Stimulated activated CD4-positive, alpha-beta T cell treated with anti-CD3 and anti-CD28 coated beads, Interleukin-2, amount 100 ng/mL, for 48 hours (primary cell): ENCODE measurements around the gene DUOXA1.
"Not testable (repeated sequence)": the region's sequence is repeated elsewhere in the genome, so short reads cannot be mapped to it uniquely, and the experiment has no call there.

Source experiments
- DNase-seq, 2 donors: peaks; one replicate each; pipeline ENCODE4 v3.0.0-alpha.2; 2020

The DUOXA1 gene

DNA sequence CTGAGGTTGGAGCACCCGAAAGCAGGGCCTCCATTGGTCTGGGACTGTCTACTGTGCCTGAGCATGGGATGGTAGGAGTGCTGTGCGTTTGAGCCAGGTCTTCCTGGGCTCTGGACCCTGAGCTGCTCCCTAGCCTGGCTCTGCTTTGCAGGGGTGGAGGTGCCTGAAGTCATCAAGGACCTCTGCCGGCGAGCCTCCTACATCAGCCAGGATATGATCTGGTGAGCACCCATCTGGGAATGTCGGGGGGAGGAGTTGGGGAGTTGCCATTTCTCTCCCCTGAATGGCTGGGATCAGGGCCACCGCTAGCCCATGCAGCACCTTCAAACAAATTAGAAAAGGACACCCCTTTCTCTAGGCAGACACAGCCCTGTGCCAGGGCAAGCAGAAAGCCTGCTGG is 20.8 kb upstream of the DUOXA1 start:
- no peak for DNase-seq

DNA sequence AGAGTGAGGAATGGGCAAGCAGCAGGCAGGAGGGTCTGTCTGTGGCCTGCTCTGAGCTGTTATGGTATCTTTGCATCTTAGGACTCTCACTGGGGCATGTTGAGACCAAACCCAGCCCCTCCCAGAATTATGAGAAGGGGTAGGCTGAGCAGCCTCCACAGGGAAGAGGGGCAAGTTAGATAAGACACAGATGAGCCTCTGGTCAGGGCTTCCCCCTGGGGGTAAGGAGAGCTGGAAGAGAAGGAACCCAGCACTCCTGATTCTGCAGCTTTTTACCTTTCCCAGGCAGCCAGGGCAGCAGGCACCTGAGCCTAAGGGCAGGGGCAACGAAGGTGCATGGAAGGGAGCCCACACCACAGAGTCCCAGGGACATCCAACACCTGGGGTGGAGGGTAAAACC is 19.4 kb upstream of the DUOXA1 start:
- DNase-seq = no peak

DNA sequence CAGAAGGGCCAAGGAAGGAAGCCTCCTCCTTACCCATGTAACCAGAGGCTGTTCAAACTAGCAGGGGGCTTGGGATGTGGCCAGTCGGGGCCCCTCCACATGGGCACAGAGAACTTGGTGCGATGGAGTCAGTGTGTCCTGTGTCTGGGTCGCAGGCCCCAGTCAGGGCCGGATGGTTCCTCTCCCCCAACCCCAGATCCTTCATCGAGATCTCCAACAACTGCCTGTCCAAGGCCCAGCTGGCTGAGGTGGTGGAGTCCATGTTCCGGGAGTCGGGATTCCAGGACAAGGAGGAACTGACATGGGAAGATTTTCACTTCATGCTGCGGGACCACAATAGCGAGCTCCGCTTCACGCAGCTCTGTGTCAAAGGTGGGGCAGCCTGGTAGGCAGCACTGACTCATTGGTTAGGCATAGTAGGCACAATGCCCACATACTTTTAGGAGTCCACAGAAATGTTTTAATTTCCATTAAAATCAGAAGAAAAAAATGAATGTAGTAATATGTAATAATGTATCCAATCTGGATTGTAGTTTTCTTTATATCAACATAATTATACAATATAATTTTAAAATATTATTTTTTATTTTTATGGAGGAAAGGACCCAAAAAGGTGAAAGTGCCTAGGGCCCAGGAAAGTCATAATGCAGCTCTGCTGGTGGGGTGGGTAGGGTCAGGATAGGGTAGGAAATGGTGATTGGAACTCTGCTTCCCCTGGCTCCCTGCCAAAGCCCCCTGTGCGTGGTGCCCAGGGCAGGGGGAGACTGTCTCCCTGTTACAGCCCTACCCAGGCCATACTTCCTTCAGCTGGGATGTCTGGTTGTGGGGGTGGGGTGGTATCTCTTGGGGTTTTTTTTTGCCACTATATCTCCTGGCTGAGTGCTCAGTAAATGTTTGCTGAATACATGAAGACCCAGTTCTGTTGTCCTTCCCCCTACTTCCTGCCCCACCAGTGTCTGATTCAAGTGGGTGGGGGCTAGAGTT is 18.7 kb upstream of the DUOXA1 start:
- DNase-seq = no peak

DNA sequence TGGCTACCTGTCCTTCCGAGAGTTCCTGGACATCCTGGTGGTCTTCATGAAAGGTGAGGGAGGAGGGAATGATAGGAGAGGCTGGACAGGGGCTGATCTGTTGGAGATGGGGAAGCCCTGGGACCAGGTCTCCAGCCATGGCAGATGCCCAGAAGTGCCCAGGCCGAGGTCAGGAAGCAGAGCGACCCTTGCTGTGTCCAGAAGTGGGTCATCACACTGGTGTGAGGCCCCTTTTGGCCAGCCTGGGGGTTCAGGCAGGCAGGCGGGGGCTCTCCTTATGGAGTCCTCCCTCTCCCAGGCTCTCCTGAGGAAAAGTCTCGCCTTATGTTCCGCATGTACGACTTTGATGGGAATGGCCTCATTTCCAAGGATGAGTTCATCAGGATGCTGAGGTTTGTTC is 17.9 kb upstream of the DUOXA1 start:
- no peak for DNase-seq

GRCh38 chr15:45146405-45146804 is 16.7 kb upstream of the DUOXA1 start:
- no peak for DNase-seq

DNA sequence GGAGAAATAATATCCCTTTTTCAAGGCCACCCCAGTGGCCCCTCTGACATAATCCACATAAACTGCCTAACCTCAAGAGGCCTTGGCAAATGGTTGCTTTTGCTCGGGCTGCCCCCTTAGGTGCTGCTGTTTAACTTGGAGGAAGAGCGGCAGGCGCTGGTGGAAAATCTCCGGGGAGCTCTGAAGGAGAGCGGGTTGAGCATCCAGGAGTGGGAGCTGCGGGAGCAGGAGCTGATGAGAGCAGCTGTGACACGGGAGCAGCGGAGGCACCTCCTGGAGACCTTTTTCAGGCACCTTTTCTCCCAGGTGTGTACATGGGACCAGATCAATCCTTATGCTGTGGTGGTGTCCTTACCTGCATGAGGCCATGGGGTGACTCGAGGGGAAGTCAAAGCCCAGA is 15.1 kb upstream of the DUOXA1 start:
- no peak for DNase-seq

GRCh38 chr15:45143946-45144345 is 14.3 kb upstream of the DUOXA1 start:
- DNase-seq = no peak

- no peak for DNase-seq
Measured at GRCh38 chr15:45143056-45143455, 13.4 kb upstream of the DUOXA1 start.

GRCh38 chr15:45141386-45141785 is 11.7 kb upstream of the DUOXA1 start:
- no peak for DNase-seq

DNA sequence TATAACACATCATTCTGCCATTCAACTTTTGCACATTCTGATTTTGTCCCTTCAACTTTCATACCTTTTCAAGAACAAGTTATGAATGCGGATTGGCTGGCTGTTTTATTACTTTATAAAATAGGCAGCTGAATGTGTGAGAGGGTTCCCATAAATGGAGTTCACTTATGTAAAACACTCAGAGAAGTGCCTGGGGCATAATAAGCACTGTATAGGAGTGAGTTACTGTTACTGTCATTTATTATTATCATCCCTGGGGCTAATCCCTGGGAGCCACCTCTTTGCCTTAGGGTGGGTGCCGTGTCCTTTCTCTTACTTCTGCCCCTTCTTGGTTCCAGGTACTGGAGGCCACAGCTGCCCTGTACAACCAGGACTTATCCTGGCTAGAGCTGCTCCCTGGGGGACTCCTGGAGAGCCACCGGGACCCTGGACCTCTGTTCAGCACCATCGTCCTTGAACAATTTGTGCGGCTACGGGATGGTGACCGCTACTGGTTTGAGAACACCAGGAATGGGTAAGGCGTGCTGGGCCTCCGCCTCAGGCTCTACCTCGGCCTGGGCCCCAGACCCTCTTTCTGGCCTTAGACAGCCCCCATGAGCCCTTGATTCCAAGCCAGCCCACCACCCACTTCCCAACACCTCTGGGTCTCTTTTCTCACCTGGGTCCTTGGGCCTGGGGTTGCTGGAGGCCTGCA is 11.0 kb upstream of the DUOXA1 start:
- DNase-seq = no peak

DNA sequence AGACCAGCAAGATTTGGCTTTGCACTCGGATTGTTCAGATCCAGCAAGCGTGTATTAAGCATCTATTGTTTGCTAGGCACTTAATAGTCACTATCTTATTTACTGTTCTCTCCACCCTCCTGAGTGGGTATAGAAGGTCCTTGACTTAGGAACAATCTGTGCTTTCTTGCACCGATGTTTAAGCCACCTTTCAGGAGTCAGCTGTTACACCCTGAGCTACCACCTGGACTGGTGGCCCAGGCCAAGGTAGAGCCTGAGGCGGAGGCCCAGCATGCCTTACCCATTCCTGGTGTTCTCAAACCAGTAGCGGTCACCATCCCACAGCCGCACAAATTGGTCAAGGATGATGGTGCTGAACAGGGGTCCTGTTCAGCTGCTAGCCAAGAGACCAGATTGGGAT is 10.1 kb upstream of the DUOXA1 start:
- DNase-seq = no peak

DNA sequence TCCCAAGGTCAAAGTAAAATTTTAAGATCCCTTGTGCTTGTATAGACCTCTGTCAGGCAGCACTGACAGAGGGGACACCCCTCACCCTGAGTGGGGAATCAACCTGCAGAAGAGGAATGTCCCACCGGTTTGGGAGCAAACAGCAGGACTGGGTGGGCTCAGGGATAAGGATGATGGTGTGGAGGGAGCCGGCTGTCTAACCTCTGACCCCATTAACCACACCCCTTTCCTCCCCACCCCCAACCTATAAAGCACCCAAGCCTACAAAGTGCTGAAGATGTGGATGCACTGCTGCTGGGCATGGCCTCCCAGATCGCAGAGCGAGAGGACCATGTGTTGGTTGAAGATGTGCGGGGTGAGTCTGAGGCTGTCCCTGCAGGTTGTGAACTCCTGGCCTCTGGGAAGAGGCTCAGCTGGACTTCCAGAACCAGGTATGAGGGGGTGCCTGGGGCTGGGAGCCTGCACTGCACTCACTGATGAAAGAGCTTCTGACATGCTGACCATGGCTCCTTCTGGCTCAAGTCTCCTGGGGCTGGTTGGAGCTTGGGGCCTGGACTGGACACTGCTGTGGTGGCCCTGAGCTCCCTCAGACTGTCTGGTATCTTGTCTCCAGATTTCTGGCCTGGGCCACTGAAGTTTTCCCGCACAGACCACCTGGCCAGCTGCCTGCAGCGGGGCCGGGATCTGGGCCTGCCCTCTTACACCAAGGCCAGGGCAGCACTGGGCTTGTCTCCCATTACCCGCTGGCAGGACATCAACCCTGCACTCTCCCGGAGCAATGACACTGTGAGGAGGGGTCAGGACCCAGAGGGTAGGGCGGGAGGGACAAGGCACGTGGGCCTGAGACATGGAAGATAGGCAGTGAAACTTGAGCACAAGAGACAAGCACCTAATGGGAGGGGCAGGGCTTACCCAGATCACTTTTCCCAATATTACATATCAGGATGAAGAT is 9.4 kb upstream of the DUOXA1 start:
- no peak for DNase-seq

DNA sequence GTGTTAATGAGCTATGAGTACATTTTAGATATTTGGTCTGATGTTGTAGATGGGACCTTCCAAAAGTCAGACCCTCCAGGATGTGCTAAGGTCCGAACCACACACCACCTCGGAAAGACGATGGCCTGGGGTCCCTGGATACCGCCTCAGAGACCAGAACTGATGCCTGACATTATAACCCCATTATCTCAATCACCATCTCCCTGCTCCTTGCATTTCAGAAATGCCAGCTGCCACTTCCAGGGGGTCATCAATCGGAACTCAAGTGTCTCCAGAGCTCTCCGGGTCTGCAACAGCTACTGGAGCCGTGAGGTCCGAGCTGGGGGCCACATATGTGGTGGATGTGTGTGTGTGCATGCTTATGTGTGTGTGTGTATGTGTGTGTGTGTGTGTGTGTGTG is 8.0 kb upstream of the DUOXA1 start:
- no peak for DNase-seq

DNA sequence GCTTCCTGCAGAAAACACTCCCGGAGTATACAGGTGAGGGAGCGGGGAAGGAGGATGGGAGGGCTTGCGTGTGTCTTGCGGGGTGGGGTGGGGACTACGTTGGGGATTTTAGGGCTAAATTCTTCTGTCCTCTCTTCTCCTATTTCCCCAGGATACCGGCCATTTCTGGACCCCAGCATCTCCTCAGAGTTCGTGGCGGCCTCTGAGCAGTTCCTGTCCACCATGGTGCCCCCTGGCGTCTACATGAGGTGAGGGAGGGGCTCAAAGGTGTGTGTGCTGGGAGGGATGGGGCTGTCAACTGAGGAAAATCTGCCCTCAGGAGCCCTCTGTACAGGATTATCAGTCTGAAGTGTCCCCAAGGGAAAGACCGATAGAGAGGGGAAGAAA is 6.7 kb upstream of the DUOXA1 start:
- no peak for DNase-seq

DNA sequence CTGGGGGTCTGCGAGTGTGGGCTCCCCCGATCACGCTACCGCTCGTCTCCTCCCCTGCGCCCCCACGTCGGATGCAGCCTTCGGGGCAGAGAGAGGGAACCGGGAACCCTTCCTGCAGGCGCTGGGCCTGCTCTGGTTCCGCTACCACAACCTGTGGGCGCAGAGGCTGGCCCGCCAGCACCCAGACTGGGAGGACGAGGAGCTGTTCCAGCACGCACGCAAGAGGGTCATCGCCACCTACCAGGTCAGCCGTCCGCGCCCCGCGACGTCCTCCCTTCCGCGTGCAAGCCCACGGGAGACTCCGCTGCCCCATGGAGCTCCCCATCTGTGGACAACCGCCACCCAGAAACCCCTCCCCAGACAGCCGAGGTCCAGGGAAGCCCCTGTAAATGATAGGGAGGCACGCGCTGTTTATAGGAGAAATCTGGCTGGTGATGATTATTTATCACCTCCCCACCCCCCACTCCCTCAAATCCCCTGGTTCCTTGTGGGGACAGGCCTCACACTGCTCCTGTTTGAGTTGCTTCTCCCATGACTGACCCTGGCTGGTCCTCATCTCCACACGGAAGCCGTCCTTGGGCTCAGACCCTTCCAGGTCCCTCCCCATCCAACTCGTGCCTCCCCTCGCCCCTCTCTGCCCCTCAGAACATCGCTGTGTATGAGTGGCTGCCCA is 6.2 kb upstream of the DUOXA1 start:
- not testable (repeated sequence) for DNase-seq

DNA sequence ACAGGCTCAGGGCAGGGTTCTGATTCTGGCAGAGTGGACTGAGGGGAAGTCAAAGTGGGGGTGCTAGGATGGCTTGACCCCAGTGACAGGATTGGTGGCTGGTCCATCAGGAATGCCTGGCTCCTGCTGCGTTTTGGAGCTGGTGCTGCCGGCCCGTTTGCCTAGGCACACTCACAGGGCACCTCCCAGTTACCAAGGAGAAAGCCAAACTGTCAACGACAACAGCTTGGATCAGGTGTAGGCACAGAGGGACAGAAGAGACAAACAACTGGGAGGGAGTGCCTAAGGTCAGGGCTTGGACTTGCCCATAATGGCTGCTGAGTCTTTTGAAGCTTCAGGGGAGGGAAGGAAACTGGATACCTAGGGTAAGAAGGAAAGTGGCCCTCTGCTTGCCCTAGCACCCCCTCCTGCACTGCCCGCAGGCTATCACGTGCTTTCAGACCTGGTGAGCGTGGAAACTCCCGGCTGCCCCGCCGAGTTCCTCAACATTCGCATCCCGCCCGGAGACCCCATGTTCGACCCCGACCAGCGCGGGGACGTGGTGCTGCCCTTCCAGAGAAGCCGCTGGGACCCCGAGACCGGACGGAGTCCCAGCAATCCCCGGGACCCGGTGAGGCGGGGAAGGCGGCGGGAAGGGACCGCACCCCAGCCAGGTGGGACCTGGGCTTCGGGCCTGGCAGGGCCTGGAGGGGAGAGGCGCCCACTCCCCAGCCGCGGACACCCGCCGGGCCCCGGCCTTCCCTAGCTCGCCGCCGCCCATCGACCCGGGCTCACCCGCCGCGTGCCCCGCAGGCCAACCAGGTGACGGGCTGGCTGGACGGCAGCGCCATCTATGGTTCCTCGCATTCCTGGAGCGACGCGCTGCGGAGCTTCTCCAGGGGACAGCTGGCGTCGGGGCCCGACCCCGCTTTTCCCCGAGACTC is 5.3 kb upstream of the DUOXA1 start:
- DNase-seq = no peak

DNA sequence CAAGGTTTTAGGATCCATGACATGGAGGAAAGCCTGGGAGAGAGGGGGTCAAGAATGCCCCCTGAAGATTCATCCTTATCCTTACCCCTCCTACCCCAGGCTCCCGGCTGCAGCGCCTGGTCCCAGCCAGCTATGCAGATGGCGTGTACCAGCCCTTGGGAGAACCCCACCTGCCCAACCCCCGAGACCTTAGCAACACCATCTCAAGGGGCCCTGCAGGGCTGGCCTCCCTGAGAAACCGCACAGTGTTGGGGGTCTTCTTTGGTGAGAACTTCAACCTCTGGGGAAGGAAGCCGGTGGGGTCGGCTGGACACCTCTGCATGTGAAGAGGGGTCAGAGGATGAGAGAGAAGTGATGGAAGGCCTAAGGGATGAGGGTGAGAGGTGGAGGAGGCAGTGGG is 4.4 kb upstream of the DUOXA1 start:
- no peak for DNase-seq

- DNase-seq = no peak
Measured at GRCh38 chr15:45133561-45133920, 3.9 kb upstream of the DUOXA1 start.

- no peak for DNase-seq
Measured at GRCh38 chr15:45132844-45133560, 3.3 kb upstream of the DUOXA1 start.

DNA sequence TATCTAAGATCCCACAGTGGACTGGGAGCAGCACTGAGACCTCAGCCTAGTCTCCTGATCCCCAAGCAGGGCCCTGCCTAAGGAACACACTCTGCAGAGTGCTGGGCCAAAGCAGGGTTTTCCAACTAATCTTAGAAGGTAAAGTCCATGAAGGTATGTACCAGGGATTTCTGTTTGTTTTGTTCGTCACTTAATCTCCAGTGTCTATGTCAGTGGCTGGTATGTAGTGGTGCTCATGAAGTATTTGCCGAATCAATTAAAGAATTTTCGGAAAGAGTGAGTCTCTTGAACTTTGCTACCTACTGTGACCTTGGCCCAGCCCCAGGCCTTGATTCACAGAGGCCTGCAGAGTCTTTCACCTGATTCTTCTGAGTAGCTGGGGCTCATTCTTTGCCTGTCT is 1.8 kb upstream of the DUOXA1 start:
- no peak for DNase-seq
